C4-2B (cell line): ENCODE measurements around the gene ST6GALNAC3.

ENCODE experiments used
- CTCF ChIP-seq: fragments of 450-650 bp; conservative IDR thresholded peaks from 2 replicates; pipeline ENCODE4 v1.5.1; 2017; ENCODE audit warnings: mild to moderate bottlenecking
- ZFX ChIP-seq: fragments of 450-650 bp; IDR thresholded peaks from 2 replicates; pipeline ENCODE4 v1.6.1; 2017

- TF ChIP-seq CTCF: no peak
- TF ChIP-seq ZFX: no peak
These were observed 19.2 kb downstream of the ST6GALNAC3 start for GRCh38 chr1:76093522-76094312.
